Naive thymus-derived CD4-positive, alpha-beta T cell (primary cell): ENCODE measurements around the gene SSNA1. TPM values are rescaled to one million over a fixed set of nuclear protein-coding genes. Genes with fewer than 3 reads are reported as not detected.

ENCODE experiments used
- ATAC-seq: fragments of 150-1000 bp; cut with Tn5 transposase; 2 replicates; pipeline ENCODE4 v1.10.0; 2021; ENCODE audit warnings: mild to moderate bottlenecking, moderate library complexity
- CTCF ChIA-PET: fragments of 350-600 bp; sonication (Branson Sonifier 250); formaldehyde crosslinking; loops from one replicate; lab custom pipeline; 2021; ENCODE audit warnings: antibody characterized with exemption; lab: Charles Lee
- POLR2A ChIA-PET: fragments of 350-600 bp; sonication (Branson Sonifier 250); formaldehyde crosslinking; loops from one replicate; lab custom pipeline; 2021; ENCODE audit warnings: antibody characterized with exemption, inconsistent platforms; lab: Charles Lee
- DNase-seq, 9 donors: peaks; one replicate each; pipeline versions ENCODE4 v3.0.0 to v3.0.0-alpha.2; 2020 to 2022; ENCODE audit warnings: mixed read lengths in 1 of 9
- H3K27ac ChIP-seq: one replicate; pipeline ENCODE4 v1.7.0; 2013; ENCODE audit warnings: mild to moderate bottlenecking, low read depth, low read length, moderate library complexity
- H3K27me3 ChIP-seq, 2 donors: one replicate each; pipeline ENCODE4 v1.7.0; 2013; ENCODE audit warnings: low read length in 2 of 2, mild to moderate bottlenecking in 2 of 2, moderate library complexity in 2 of 2; ENCODE audit not compliant: control insufficient read depth in 2 of 2, insufficient read depth in 2 of 2
- H3K36me3 ChIP-seq, 3 experiments: 1 replicate in 2 of 3; 2 replicates in 1 of 3; pipeline ENCODE4 v1.7.0; 2013; ENCODE audit warnings: low read length in 3 of 3, mild to moderate bottlenecking in 3 of 3, moderate library complexity in 1 of 3; ENCODE audit not compliant: insufficient read depth in 3 of 3, control insufficient read depth in 2 of 3
- H3K4me1 ChIP-seq, 2 donors: one replicate each; pipeline ENCODE4 v1.7.0; 2013; ENCODE audit warnings: low read length in 2 of 2, mild to moderate bottlenecking in 2 of 2, moderate library complexity in 1 of 2; ENCODE audit not compliant: control insufficient read depth in 2 of 2, insufficient read depth in 2 of 2
- H3K4me3 ChIP-seq: 2 replicates; pipeline ENCODE4 v1.7.0; 2013; ENCODE audit warnings: mild to moderate bottlenecking, low read length
- H3K9me3 ChIP-seq, 3 experiments: 1 replicate in 2 of 3; 2 replicates in 1 of 3; pipeline ENCODE4 v1.7.0; 2013; ENCODE audit warnings: low read length in 3 of 3; ENCODE audit not compliant: control insufficient read depth in 2 of 3
- H3K27ac Mint-ChIP-seq, 9 donors: one replicate each; pipeline ENCODE4 v1.8.0; 2020 to 2022; ENCODE audit warnings: mixed read lengths in 9 of 9, mild to moderate bottlenecking in 8 of 9, moderate library complexity in 5 of 9, inconsistent platforms in 2 of 9
- H3K27me3 Mint-ChIP-seq, 5 donors: one replicate each; pipeline ENCODE4 v1.8.0; 2021 to 2022; ENCODE audit warnings: mixed read lengths in 5 of 5, mild to moderate bottlenecking in 1 of 5
- H3K36me3 Mint-ChIP-seq, 5 donors: one replicate each; pipeline ENCODE4 v1.8.0; 2020 to 2022; ENCODE audit warnings: mixed read lengths in 5 of 5, mild to moderate bottlenecking in 3 of 5, inconsistent platforms in 1 of 5
- H3K4me1 Mint-ChIP-seq, 7 donors: one replicate each; pipeline ENCODE4 v1.8.0; 2020 to 2022; ENCODE audit warnings: mixed read lengths in 7 of 7, mild to moderate bottlenecking in 3 of 7, inconsistent platforms in 1 of 7
- H3K4me3 Mint-ChIP-seq, 10 donors: one replicate each; pipeline ENCODE4 v1.8.0; 2020 to 2022; ENCODE audit warnings: mild to moderate bottlenecking in 10 of 10, mixed read lengths in 10 of 10, moderate library complexity in 6 of 10, inconsistent platforms in 2 of 10
- H3K9me3 Mint-ChIP-seq, 11 donors: one replicate each; pipeline ENCODE4 v1.8.0; 2020 to 2022; ENCODE audit warnings: mixed read lengths in 11 of 11, mild to moderate bottlenecking in 4 of 11, inconsistent platforms in 1 of 11, moderate library complexity in 1 of 11
- intact Hi-C, 2 donors: fragments of 100-400 bp; cut with micrococcal nuclease; formaldehyde crosslinking; loops; one replicate each; pipeline ENCODE4 v1.15.1; 2023
- polyA plus RNA-seq, 2 donors: library from polyadenylated mRNA; unstranded; fragments of 300-500 nt; fragmentation: Illumina TruSeq; gene quantifications; one replicate each; pipeline ENCODE4 v1.2.3, GENCODE V29; 2021
- total RNA-seq, 6 experiments: library from RNA in 5 of 6; stranded (reverse) in 5 of 6; gene quantifications; 1 replicate in 5 of 6; 2 replicates in 1 of 6; pipeline ENCODE4 v1.2.3 and lab custom pipeline; 2021 to 2026

Gene SSNA1
- total and polyA plus RNA-seq, 7 experiments from 2014 or later = 37.9 to 133 (median 47.0) TPM

DNA sequence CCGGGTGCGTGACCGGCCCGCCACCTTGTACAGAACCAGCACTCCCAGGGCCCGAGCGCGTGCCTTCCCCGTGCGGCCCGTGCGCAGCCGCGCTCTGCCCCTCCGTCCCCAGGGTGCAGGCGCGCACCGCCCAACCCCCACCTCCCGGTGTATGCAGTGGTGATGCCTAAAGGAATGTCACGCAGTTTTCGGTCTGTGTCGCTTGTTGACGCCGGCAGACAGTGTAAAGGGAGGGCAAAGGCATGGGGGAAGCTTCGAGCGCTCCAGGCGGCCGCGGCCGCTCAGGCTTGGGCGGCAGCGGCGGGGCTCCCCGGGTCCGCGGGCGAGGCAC lies 19.9 kb upstream of the SSNA1 start:
- ChIA-PET POLR2A (interaction anchor here (1.0 kb wide), 1 partner anchor 30 kb away, joined by 3 read pairs; the partner anchor contains the start of gene GRIN1), CTCF (no interaction called here)
- no peaks in the 10 kb centered on the region for H3K36me3 ChIP-seq
- no peaks in the 10 kb centered on the region for H3K4me1 ChIP-seq
- no peak overlapping the region for H3K4me3 ChIP-seq
- peaks cover 0 to 9% (median 4%) of the 10 kb centered on the region in 7 donors for H3K4me1 Mint-ChIP-seq
- peaks cover 5 to 48% (median 23%) of the 10 kb centered on the region in 5 donors for H3K27me3 Mint-ChIP-seq
- peaks cover 11 to 19% of the 10 kb centered on the region in 2 donors for H3K27me3 ChIP-seq
- intact Hi-C loops = loop anchor here in 1 of 2 donors (5.0 kb wide), 1 partner anchor 321 kb away; the partner anchor contains the start of gene PHPT1
- DNase-seq (peak in 1 of 9 donors; percentile 42), ATAC-seq (peak; percentile 11)
- no peaks in the 10 kb centered on the region for H3K36me3 Mint-ChIP-seq
- H3K27ac ChIP-seq = no peak overlapping the region
- H3K27ac Mint-ChIP-seq = no peak overlapping the region
- no peaks in the 10 kb centered on the region for H3K9me3 ChIP-seq
- no peaks in the 10 kb centered on the region for H3K9me3 Mint-ChIP-seq
- peak overlapping the region in 8 of 10 donors; percentile 32 to 75 (median 58) for H3K4me3 Mint-ChIP-seq

DNA sequence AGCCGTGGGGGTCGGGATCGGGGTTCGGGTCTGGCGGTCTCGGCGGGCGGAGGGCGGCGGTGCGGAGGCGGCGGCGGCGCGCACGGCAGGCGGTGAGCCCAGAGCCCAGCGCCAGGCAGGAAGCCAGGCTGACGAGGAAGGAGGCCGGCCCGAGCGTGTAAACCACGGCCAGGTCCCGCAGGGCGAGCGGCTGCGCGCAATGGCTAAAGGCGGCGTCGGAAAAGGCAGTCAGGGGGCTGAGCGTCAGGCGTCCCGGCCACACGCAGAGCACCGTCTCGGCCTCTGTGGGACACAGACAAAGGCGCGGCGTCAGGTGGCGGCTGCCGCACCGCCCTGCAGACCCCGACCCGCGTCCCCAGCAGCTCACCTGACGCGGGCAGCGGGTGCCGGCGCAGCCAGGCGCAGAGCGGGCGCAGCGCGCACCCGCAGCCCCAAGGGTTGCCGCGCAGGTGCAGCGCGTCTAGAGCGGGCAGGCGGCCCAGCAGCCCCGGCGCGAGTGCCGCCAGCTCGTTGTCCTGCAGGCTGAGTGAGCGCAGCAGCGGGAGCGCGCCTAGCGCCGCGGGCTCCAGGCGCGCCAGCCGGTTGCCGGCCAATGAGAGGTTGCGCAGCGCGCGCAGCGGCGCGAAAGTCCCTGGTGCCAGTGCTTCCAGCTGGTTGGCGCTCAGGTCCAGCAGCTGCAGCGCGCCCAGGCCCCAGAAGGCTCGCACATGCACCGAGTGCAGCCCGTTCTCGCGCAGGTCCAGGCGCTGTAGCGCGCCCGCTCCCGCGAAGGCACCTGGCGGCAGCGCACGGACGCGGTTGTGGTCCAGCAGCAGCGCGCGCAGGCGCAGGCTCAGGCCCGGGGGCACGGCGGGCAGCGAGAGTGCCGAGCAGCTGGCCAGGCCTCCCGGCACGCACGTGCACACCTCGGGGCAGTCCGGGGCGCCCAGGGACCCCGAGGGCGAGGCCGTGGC lies 19.3 kb upstream of the SSNA1 start:
- ChIA-PET POLR2A (interaction anchor here (1.0 kb wide), 1 partner anchor 31 kb away, joined by 3 read pairs; the partner anchor contains the start of gene GRIN1), CTCF (no interaction called here)
- Mint-ChIP-seq H3K4me1 (peaks cover 0 to 11% (median 4%) of the 10 kb centered on the region in 7 donors), H3K27ac (no peak overlapping the region), H3K4me3 (peak overlapping the region in 8 of 10 donors; percentile 58 to 75 (median 65)), H3K9me3 (no peaks in the 10 kb centered on the region), H3K27me3 (peaks cover 4 to 48% (median 23%) of the 10 kb centered on the region in 5 donors), H3K36me3 (no peaks in the 10 kb centered on the region)
- Histone ChIP-seq H3K27ac (no peak overlapping the region), H3K36me3 (no peaks in the 10 kb centered on the region), H3K4me1 (no peaks in the 10 kb centered on the region), H3K4me3 (no peak overlapping the region), H3K27me3 (peaks cover 11 to 15% of the 10 kb centered on the region in 2 donors), H3K9me3 (no peaks in the 10 kb centered on the region)
- intact Hi-C loops = loop anchor here in 1 of 2 donors (5.0 kb wide), 1 partner anchor 322 kb away; the partner anchor contains the start of gene PHPT1
- DNase-seq (peak in 3 of 9 donors; percentile 19 to 40 (median 21)), ATAC-seq (peak; percentile 16)

DNA sequence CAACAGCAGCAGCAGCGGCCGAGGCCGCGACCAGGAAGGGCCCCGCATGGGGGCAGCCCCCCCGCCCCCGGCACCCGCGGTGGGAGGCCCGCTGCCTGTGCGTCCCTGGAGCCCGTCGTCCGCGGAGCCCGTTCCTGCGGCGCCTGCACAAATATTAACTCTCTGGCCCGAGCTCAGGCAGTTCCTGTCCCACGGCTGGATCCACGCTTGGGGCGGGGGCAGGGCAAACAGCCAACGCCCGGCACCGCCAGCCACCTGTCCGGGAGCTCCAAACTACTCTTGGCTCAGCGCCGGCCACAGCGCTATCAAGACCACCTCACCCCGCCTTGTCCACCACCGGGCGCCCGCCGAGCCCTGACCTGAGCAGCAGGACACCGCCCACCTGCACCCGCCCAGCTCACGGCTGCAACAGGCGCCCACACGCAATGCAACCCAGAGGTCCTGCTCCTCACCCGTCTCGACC lies 18.5 kb upstream of the SSNA1 start, which contains the start of gene LRRC26:
TSS of gene LRRC26 (minus strand) at position 156 of the 463 bp plus-strand sequence. CDS start at position 48, 108 bp downstream.
- intact Hi-C loops = loop anchor here in 1 of 2 donors (5.0 kb wide), 1 partner anchor 323 kb away; the partner anchor contains the start of gene PHPT1

DNA sequence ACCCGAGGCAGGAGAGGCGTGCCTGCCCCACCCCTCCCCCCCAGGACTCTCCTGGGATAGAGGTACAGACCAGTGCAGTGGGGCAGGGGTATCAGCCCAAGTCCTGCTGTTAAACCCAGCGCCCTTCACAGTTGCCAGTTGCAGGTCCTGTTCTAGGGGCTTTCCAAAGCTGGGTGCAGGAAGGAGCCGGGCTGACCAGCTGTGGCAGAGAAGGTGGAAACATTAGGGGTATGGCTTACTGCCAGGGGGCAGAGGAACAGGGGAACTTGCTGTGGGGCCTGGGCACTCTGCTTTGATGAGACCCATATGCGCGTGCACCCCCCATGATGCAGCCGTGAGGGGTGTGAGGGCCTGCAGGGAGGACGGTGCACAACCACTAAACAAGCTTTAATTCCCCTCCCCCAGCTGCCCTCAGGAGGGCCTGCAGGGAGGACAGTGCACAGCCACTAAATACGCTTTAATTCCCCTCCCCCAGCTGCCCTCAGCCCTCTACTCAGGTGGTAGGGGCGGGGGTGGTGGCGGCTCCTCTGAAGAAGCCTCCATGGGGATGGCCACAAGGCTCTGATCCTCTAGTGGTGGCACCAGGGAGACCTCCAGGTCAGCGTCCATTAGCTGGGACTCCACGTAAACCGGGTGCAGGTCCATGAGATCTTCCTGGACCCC lies 17.9 kb upstream of the SSNA1 start:
- H3K36me3 ChIP-seq = no peaks in the 10 kb centered on the region
- no peak overlapping the region for H3K4me3 ChIP-seq
- ChIA-PET CTCF (no interaction called here), POLR2A (no interaction called here)
- H3K27ac ChIP-seq = no peak overlapping the region
- H3K9me3 ChIP-seq = no peaks in the 10 kb centered on the region
- Mint-ChIP-seq H3K9me3 (no peaks in the 10 kb centered on the region), H3K27me3 (peaks cover 4 to 44% (median 16%) of the 10 kb centered on the region in 5 donors), H3K27ac (no peak overlapping the region), H3K4me3 (no peak overlapping the region), H3K36me3 (no peaks in the 10 kb centered on the region), H3K4me1 (peaks cover 0 to 14% (median 4%) of the 10 kb centered on the region in 7 donors)
- no peaks in the 10 kb centered on the region for H3K4me1 ChIP-seq
- intact Hi-C loops = no loop called here
- ATAC-seq (no peak), DNase-seq (no peak)
- H3K27me3 ChIP-seq = peaks cover 9 to 11% of the 10 kb centered on the region in 2 donors

More for the DNA sequence above, 18.5 kb upstream of the SSNA1 start, which contains the start of gene LRRC26:
- H3K4me1 ChIP-seq = no peaks in the 10 kb centered on the region
- H3K27ac ChIP-seq = no peak within 1 kb of the TSS
- no peak within 1 kb of the TSS for H3K4me3 ChIP-seq
- H3K4me3 Mint-ChIP-seq = peak within 1 kb of the TSS in 8 of 10 donors; percentile 58 to 75 (median 64)
- POLR2A ChIA-PET = no interaction called here
- CTCF ChIA-PET = no interaction called here
- no peaks in the 10 kb centered on the region for H3K9me3 ChIP-seq
- no peaks in the 10 kb centered on the region for H3K36me3 ChIP-seq
- peaks cover 0 to 12% (median 4%) of the 10 kb centered on the region in 7 donors for H3K4me1 Mint-ChIP-seq
- H3K36me3 Mint-ChIP-seq = no peaks in the 10 kb centered on the region
- peaks cover 4 to 48% (median 17%) of the 10 kb centered on the region in 5 donors for H3K27me3 Mint-ChIP-seq
- peaks cover 11 to 14% of the 10 kb centered on the region in 2 donors for H3K27me3 ChIP-seq
- H3K9me3 Mint-ChIP-seq = no peaks in the 10 kb centered on the region
- ATAC-seq = no peak
- no peak for DNase-seq
- H3K27ac Mint-ChIP-seq = no peak within 1 kb of the TSS

- H3K27me3 ChIP-seq = peaks cover 5 to 9% of the 10 kb centered on the region in 2 donors
- ChIA-PET CTCF (no interaction called here), POLR2A (no interaction called here)
- H3K9me3 Mint-ChIP-seq = no peaks in the 10 kb centered on the region
- H3K36me3 ChIP-seq = no peaks in the 10 kb centered on the region
- H3K27ac Mint-ChIP-seq = no peak overlapping the region
- H3K27me3 Mint-ChIP-seq = peaks cover 4 to 42% (median 16%) of the 10 kb centered on the region in 5 donors
- H3K4me3 Mint-ChIP-seq = no peak overlapping the region
- no peaks in the 10 kb centered on the region for H3K4me1 ChIP-seq
- no peaks in the 10 kb centered on the region for H3K9me3 ChIP-seq
- no peak overlapping the region for H3K27ac ChIP-seq
- no peak overlapping the region for H3K4me3 ChIP-seq
- intact Hi-C loops = no loop called here
- ATAC-seq = no peak
- no peak for DNase-seq
- no peaks in the 10 kb centered on the region for H3K36me3 Mint-ChIP-seq
- H3K4me1 Mint-ChIP-seq = peaks cover 0 to 14% (median 5%) of the 10 kb centered on the region in 7 donors
Observed at GRCh38 chr9:137171149-137171900, 17.2 kb upstream of the SSNA1 start.
